Stomach (tissue), 4 donors: Measurements from ENCODE around the gene PAAF1.

Experiments
- CTCF ChIP-seq, 7 experiments: fragments of 450-650 bp in 4 of 7; fragments of 200-600 bp in 3 of 7; sonication (generic) in 3 of 7; IDR thresholded peaks; one replicate each; pipeline ENCODE4 v1.5.1; 2016 to 2019; ENCODE audit warnings: antibody characterized with exemption in 7 of 7, control low read depth in 2 of 7, mild to moderate bottlenecking in 1 of 7
- POLR2AphosphoS5 ChIP-seq, 3 donors: sonication (generic); formaldehyde crosslinking; IDR thresholded peaks; one replicate each; pipeline ENCODE4 v1.6.1; 2016; ENCODE audit warnings: antibody characterized with exemption in 3 of 3

- TF ChIP-seq CTCF (IDR thresholded peaks at IDR 0.05): no peak
- TF ChIP-seq POLR2AphosphoS5 (IDR thresholded peaks at IDR 0.05): no peak
Observed at GRCh38 chr11:73976451-73977151, 99.8 kb downstream of the PAAF1 start.
